ENCODE results near the gene NT5DC1.

NT5DC1 gene

DNA sequence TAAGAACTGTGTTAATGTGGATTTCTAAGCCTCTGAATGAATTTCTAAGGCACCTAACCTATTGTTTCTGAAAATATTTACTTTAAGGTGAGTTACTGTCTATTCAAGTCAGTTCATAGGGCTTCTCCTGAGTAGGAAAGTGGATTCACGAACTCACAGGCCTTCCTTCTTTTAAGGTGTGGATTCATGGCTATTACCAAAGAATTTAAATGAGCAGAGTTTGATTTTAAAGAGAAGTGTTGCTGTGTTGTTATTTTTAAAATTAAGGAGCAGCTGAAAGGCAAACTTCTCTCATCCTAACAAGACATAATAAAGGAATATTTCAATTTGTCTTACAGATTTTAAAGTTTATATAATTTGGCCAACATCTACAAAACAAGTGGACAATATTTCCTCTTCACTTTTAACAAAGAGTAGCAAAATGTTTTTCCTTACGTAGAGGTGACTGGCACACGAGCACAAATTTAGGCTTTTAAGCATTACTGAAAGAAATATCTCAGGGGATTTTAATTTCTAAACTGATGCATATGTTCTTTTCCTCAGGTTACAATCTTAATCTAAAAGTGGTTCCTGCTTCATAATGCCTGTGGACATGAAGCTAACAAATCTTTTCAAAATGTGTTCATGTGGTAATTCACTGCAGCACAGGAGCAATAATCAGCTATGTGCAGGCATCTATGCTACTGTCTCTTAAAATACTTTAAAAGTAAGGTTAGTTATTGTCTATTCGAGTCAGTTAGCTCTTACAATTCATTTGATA lies 153.8 kb downstream of the NT5DC1 start:
- in situ Hi-C loops (cut with MboI; ENCODE audit: low pct_unique_long_range_greater_than_20kb, low sequenced_read_pairs, unreplicated experiment), result no loop called here
- TF ChIP-seq, protein P1, sequence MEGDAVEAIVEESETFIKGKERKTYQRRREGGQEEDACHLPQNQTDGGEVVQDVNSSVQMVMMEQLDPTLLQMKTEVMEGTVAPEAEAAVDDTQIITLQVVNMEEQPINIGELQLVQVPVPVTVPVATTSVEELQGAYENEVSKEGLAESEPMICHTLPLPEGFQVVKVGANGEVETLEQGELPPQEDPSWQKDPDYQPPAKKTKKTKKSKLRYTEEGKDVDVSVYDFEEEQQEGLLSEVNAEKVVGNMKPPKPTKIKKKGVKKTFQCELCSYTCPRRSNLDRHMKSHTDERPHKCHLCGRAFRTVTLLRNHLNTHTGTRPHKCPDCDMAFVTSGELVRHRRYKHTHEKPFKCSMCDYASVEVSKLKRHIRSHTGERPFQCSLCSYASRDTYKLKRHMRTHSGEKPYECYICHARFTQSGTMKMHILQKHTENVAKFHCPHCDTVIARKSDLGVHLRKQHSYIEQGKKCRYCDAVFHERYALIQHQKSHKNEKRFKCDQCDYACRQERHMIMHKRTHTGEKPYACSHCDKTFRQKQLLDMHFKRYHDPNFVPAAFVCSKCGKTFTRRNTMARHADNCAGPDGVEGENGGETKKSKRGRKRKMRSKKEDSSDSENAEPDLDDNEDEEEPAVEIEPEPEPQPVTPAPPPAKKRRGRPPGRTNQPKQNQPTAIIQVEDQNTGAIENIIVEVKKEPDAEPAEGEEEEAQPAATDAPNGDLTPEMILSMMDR (IDR thresholded peaks at IDR 0.05; ENCODE audit: extremely low read depth, insufficient read depth, missing control alignments), result no peak
- no peak for DNase-seq (ENCODE audit: low spot score)

DNA sequence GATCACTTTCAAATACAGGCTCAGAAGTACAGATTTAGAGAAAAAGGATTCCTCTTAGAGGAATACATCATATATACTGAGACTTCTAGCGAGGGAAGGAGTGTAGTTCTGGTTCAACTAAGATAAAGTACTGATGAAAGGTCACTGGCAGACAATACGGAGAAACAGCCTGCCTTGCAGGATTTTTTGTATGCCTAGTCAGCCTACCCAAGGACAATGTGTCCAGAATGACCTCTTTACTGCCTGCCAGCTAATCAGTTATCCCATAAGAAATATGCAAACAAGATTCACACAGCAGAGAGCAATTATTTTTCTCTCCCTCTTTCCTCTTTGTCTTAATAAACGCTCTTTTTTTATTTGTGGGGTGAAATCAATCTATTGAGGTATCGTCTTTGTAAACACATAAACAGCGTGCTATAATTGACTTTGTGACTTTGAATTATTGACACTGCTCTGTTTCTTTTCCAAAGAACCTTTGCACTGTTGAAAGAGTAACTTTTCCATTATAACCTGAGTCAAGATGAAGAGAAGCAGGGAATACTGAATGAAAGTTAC lies 154.7 kb downstream of the NT5DC1 start:
- no peak for DNase-seq (ENCODE audit: low spot score)
- TF ChIP-seq, protein P1 (IDR thresholded peaks at IDR 0.05; ENCODE audit: extremely low read depth, insufficient read depth, missing control alignments), result no peak
- in situ Hi-C loops (cut with MboI; ENCODE audit: low pct_unique_long_range_greater_than_20kb, low sequenced_read_pairs, unreplicated experiment), result no loop called here

DNA sequence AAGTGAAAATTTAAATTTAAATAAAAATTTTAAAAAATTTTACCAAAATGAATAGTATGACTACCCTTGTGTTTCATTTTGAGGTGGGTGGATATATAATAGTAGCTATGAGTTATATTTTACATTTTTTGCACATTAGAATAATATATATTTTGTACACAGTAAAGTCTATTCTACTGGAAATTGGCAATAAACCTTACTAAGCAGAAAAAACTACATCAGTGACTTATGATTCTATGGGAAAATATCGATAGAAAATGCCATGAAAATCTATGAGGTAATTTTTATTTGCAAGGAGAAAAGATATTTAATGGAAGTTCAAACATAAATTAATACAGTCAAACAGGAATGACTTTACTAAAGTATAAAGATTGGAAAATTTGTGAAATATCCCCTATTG lies 156.0 kb downstream of the NT5DC1 start:
- DNase-seq (ENCODE audit: low spot score), result no peak
- TF ChIP-seq, protein P1 (IDR thresholded peaks at IDR 0.05; ENCODE audit: extremely low read depth, insufficient read depth, missing control alignments), result no peak
- in situ Hi-C loops (cut with MboI; ENCODE audit: low pct_unique_long_range_greater_than_20kb, low sequenced_read_pairs, unreplicated experiment), result no loop called here

DNA sequence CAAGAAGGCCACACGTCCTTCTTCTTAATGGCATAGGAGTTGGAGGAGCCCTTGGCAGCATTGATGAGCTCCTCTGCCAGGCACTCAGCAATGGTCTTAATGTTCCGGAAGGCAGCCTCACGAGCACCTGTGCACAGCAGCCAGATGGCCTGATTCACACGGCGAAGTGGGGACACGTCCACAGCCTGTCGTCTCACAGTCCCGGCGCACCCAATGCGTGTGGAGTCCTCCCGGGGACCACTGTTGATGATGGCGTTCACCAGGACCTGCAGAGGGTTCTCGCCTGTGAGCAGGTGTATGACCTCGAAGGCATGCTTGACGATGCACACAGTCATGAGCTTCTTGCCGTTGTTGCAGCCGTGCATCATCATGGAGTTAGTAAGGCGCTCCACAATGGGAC lies 157.9 kb downstream of the NT5DC1 start:
- in situ Hi-C loops (cut with MboI; ENCODE audit: low pct_unique_long_range_greater_than_20kb, low sequenced_read_pairs, unreplicated experiment), result no loop called here
- DNase-seq (ENCODE audit: low spot score), result no peak
- TF ChIP-seq, protein P1 (IDR thresholded peaks at IDR 0.05; ENCODE audit: extremely low read depth, insufficient read depth, missing control alignments), result no peak

DNA sequence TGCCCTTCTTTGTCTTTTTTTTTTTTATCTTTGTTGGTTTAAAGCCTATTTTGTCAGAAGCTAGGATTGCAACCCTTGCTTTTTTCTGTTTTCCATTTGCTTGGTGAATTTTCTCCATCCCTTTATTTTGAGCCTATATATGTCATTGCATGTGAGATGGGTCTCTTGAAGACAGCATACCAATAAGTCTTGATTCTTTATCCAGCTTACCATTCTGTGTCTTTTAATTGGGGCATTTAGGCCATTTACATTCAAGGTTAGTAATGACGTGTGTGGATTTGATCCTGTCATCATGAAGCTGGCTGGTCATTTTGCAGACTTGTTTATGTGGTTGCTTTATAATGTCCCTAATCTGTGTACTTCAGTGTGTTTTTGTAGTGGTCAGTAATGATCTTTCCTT lies 162.7 kb downstream of the NT5DC1 start:
- in situ Hi-C loops (cut with MboI; ENCODE audit: low pct_unique_long_range_greater_than_20kb, low sequenced_read_pairs, unreplicated experiment), result loop anchor here (10.0 kb wide), 1 partner anchor 301 kb away; no protein-coding TSS in a partner anchor
- TF ChIP-seq, protein P1 (IDR thresholded peaks at IDR 0.05; ENCODE audit: extremely low read depth, insufficient read depth, missing control alignments), result no peak
- DNase-seq (ENCODE audit: low spot score), result no peak

DNA sequence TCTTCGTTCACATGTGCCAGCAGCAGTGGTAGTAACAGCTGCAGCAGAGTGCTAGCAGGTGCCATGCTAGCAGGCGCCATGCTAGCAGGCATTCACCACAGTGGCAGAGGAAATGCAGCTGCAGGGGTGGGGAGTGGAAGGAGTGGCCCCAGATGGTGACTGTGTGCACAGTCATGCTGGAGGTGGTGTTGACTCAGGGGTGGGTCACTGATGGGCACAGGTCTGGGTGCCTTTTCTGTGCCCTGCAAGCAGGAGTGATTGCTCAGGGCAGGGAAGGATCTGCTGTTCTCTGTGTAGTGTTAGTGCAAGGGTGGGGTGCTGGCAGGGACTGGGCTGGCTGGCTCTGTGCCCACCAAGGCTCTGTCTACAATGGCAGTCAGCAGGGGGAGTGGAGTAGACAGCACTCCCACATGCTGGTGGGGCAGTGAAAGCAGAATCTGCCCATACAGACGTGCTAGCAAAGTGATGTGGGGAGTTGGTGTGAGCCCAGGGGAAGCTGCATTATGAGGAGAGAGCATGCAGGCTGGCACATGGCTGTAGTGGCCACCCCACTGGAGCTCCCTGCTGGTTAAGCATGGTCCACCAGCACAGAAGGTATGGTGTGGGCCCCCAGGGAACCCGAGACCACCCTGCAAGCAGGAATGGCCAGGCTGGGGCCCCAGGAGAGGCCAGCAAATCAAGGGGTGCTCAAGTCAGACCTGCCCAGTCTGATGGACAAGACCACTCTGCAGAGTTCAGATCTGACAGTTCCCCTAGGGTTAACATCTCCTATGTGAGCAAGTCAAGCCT lies 164.6 kb downstream of the NT5DC1 start:
- no peak for DNase-seq (ENCODE audit: low spot score)
- in situ Hi-C loops (cut with MboI; ENCODE audit: low pct_unique_long_range_greater_than_20kb, low sequenced_read_pairs, unreplicated experiment), result loop anchor here (10.0 kb wide), 1 partner anchor 300 kb away; no protein-coding TSS in a partner anchor
- TF ChIP-seq, protein P1 (IDR thresholded peaks at IDR 0.05; ENCODE audit: extremely low read depth, insufficient read depth, missing control alignments), result no peak
